ENCODE measurements around the gene RAB29. TPM values are rescaled to one million over a fixed set of nuclear protein-coding genes. Genes with fewer than 3 reads are reported as not detected.

The RAB29 gene
- total and polyA plus RNA-seq, 2 donors (not counting 3 experiments of a cell fraction or from before 2014, with no cell fraction given) = 18.1 to 18.8 TPM

DNA sequence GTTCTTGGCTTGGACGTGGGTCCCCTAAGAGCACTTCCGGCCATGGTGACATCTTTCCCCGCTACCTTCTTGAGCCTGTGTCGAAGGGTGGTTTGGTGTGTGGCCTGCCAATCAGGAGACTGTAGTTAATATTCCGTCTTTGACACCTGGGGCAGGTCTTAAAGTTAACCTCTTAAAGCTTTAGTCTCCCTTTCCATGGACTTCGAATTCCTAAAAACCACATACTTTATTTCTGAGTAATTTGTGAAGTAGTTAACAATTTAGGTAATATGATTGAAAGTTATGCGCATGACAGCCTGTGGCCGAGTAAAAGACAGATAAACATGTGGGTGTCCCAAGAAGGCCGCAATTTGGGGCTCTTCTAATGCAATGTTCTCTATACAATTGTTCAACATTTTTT is 10.2 kb upstream of the RAB29 start:
- H4K20me1 ChIP-seq (replicated peaks; ENCODE audit: control insufficient read depth, extremely low read depth, insufficient read depth, low read length) = no peaks in the 10 kb centered on the region
- dilution Hi-C loops (cut with MboI; ENCODE audit: extremely low pct_ligation_motif_present, low sequenced_read_pairs) = no loop called here
- H3K4me1 ChIP-seq (ENCODE audit: control insufficient read depth, extremely low read depth, insufficient read depth, low read length) = no peaks in the 10 kb centered on the region
- no peak for FAIRE-seq
- POLR2A ChIA-PET = no interaction called here
- TF ChIP-seq POLR2AphosphoS5 (IDR thresholded peaks at IDR 0.05; ENCODE audit: insufficient read depth, low read depth, low read length) = no peak
- TF ChIP-seq EZH2 (IDR thresholded peaks at IDR 0.05; ENCODE audit: borderline replicate concordance, low read depth, low read length, severe bottlenecking) = no peak
- TF ChIP-seq JUN (IDR thresholded peaks at IDR 0.05; ENCODE audit: borderline replicate concordance, insufficient read depth, insufficient read length, low read depth) = no peak
- no peak for TF ChIP-seq CTCF (IDR thresholded peaks at IDR 0.05; ENCODE audit: extremely low read depth in 1 of 2, insufficient read depth in 1 of 2, low read depth in 1 of 2, low read length in 2 of 2)
- TF ChIP-seq, protein P1, sequence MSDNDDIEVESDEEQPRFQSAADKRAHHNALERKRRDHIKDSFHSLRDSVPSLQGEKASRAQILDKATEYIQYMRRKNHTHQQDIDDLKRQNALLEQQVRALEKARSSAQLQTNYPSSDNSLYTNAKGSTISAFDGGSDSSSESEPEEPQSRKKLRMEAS (IDR thresholded peaks at IDR 0.05; ENCODE audit: insufficient read depth, insufficient read length) = no peak
- TF ChIP-seq FOS (IDR thresholded peaks at IDR 0.05; ENCODE audit: borderline replicate concordance, insufficient read depth, low read length) = no peak
- no peak for TF ChIP-seq POLR2A (IDR thresholded peaks at IDR 0.05; ENCODE audit: low read depth, low read length)
- TF ChIP-seq MYC (IDR thresholded peaks at IDR 0.05; ENCODE audit: low read depth, low read length) = no peak
- TF ChIP-seq GATA2 (IDR thresholded peaks at IDR 0.05; ENCODE audit: insufficient read depth, insufficient read length, low read depth, low read length) = no peak
- CTCF ChIA-PET = interaction anchor here (1.3 to 3.4 kb wide), 2 partner anchors 127 to 192 kb away, joined by 4 to 15 read pairs; no protein-coding TSS in a partner anchor
- BruUV-seq (replicated peaks) = no TSS peak
- no peak for DNase-seq (ENCODE audit: low read depth, low spot score)
- H3K9me3 ChIP-seq (replicated peaks; ENCODE audit: control insufficient read depth, insufficient read depth, low read length) = no peaks in the 10 kb centered on the region
- no peak overlapping the region for H3K27ac ChIP-seq (ENCODE audit: insufficient read depth, low read depth, low read length)
- H3K36me3 ChIP-seq (ENCODE audit: control insufficient read depth in 2 of 2, extremely low read depth in 1 of 2, insufficient read depth in 2 of 2, low read length in 2 of 2) = no peaks in the 10 kb centered on the region
- no peak overlapping the region for H3K4me3 ChIP-seq (replicated peaks in 1 of 3; ENCODE audit: insufficient read depth in 1 of 3, low read depth in 1 of 3, low read length in 3 of 3)
- no peak overlapping the region for H3K4me2 ChIP-seq (ENCODE audit: insufficient read depth, low read length)
- no peak overlapping the region for H2AFZ ChIP-seq (ENCODE audit: low read depth, low read length)
- no peaks in the 10 kb centered on the region for H3K79me2 ChIP-seq (ENCODE audit: control insufficient read depth, insufficient read depth, low read length)
- H3K27me3 ChIP-seq (ENCODE audit: control insufficient read depth in 2 of 2, insufficient read depth in 2 of 2, low read length in 2 of 2) = no peaks in the 10 kb centered on the region
- H3K9me1 ChIP-seq (replicated peaks; ENCODE audit: control insufficient read depth, extremely low read depth, insufficient read depth, low read length) = no peaks in the 10 kb centered on the region
- no peak overlapping the region for H3K9ac ChIP-seq (replicated peaks; ENCODE audit: extremely low read depth, insufficient read depth, low read length)
- intact Hi-C loops (cut with micrococcal nuclease) = no loop called here

Measured in endothelial cell of umbilical vein (primary cell).